Memory B cell (primary cell): ENCODE measurements around the gene CACNG3.

Experiments
- ATAC-seq: fragments of 150-1000 bp; cut with Tn5 transposase; 2 replicates; pipeline ENCODE4 v1.10.0; 2021; ENCODE audit warnings: low read depth, mild to moderate bottlenecking, moderate library complexity
- DNase-seq, 2 donors: peaks; one replicate each; pipeline ENCODE4 v3.0.0; 2022; ENCODE audit warnings: low spot score in 2 of 2
- H3K27ac Mint-ChIP-seq: one replicate; pipeline ENCODE4 v1.8.0; 2022; ENCODE audit warnings: mild to moderate bottlenecking, moderate library complexity, mixed read lengths
- H3K27me3 Mint-ChIP-seq: one replicate; pipeline ENCODE4 v1.8.0; 2022; ENCODE audit warnings: mixed read lengths
- H3K36me3 Mint-ChIP-seq: one replicate; pipeline ENCODE4 v1.8.0; 2022; ENCODE audit warnings: mild to moderate bottlenecking, mixed read lengths
- H3K4me1 Mint-ChIP-seq: one replicate; pipeline ENCODE4 v1.8.0; 2022; ENCODE audit warnings: mixed read lengths
- H3K4me3 Mint-ChIP-seq: one replicate; pipeline ENCODE4 v1.8.0; 2022; ENCODE audit warnings: mild to moderate bottlenecking, moderate library complexity, mixed read lengths
- H3K9me3 Mint-ChIP-seq: one replicate; pipeline ENCODE4 v1.8.0; 2022; ENCODE audit warnings: mixed read lengths

Gene CACNG3

DNA sequence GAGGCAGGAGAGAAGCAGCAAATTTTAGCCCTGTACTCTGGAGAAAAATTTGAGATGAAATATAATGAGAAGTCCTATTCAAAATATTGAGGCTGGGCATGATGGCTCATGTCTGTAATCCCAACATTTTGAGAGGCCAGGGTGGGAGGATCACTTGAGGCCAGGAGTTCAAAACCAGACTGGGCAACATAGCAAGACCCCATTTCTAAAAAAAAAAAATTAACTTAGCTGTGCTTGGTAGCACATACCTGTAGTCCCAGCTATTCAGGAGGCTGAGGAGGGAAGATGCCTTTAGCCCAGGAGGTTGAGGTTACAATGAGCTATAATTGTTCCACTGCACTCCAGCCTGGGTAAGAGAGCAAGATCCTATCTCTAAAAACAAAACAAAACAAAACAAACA is 103.4 kb downstream of the CACNG3 start:
- ATAC-seq = no peak
- Mint-ChIP-seq H3K4me1 (no peaks in the 10 kb centered on the region), H3K4me3 (no peak overlapping the region), H3K9me3 (no peaks in the 10 kb centered on the region), H3K27ac (no peak overlapping the region), H3K27me3 (peaks cover 21% of the 10 kb centered on the region), H3K36me3 (no peaks in the 10 kb centered on the region)
- DNase-seq = no peak

DNA sequence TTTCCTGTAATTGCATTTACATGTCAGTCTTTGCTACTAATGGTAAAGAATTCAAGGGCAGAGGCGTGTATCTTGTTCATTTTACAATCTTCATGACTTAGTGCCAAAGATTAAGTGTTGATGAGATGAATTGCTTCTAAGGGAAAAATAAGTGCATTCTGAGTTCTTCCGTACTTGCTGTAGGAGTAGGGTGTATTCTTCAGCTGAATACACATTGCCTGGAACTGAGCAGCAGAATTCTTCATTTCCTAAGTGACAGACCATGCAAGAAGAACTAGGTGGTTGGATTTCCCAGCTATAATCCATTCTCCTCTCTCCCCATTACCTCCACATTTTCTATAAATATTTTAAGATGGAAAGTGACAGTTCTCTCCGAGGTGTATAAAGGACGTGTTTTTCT is 104.8 kb downstream of the CACNG3 start:
- no peak for ATAC-seq
- Mint-ChIP-seq H3K27ac (no peak overlapping the region), H3K4me3 (no peak overlapping the region), H3K9me3 (no peaks in the 10 kb centered on the region), H3K4me1 (no peaks in the 10 kb centered on the region), H3K27me3 (peaks cover 16% of the 10 kb centered on the region), H3K36me3 (no peaks in the 10 kb centered on the region)
- DNase-seq = no peak

DNA sequence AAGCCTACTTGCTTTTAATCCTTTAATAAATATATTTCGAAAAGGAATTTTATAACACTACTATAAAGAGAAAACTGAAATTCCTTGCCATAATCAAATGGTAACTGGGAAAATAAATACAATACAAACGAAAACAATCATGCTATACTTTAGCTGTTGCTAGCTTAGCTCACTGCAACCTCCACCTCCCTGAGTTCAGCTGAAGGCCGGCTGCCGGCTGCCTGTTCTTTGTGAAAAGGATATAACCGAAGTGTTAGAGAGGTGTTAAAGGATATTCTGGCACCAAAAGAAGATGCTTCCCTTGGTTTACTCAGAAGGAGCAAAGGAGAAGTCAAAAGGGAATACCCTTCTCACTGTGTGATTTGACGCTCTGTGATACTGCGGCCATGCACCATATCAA is 108.5 kb downstream of the CACNG3 start:
- ATAC-seq = no peak
- no peak for DNase-seq
- Mint-ChIP-seq H3K9me3 (peaks cover 2% of the 10 kb centered on the region), H3K27ac (no peak overlapping the region), H3K36me3 (no peaks in the 10 kb centered on the region), H3K4me3 (no peak overlapping the region), H3K27me3 (peaks cover 21% of the 10 kb centered on the region), H3K4me1 (no peaks in the 10 kb centered on the region)

DNA sequence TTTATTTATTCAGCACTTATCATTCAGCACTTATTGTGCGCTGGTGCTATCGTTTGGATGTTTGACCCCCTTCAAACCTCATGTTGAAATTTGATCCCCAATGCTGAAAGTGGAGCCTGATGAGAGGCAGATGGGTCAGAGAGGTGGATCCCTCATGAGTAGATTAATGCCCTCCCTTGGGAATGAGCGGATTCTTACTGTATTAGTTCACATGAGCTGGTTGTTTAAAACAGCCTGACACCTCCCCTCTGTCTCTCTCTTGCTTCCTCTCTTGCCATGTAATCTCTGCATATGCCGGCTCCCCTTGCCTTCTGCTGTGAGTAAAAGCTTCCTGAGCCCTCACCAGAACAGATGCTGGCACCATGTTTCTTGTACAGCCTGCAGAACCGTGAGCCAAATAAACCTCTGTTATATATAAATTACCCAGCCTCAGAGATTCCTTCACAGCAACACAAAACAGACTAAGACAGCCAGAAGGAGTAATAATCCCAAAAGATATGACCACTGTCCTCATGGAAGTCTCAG is 111.1 kb downstream of the CACNG3 start:
- no peak overlapping the region for H3K27ac Mint-ChIP-seq
- no peak for ATAC-seq
- no peaks in the 10 kb centered on the region for H3K4me1 Mint-ChIP-seq
- no peaks in the 10 kb centered on the region for H3K36me3 Mint-ChIP-seq
- DNase-seq = no peak
- H3K4me3 Mint-ChIP-seq = no peak overlapping the region
- H3K27me3 Mint-ChIP-seq = peaks cover 14% of the 10 kb centered on the region
- H3K9me3 Mint-ChIP-seq = peaks cover 5% of the 10 kb centered on the region

DNA sequence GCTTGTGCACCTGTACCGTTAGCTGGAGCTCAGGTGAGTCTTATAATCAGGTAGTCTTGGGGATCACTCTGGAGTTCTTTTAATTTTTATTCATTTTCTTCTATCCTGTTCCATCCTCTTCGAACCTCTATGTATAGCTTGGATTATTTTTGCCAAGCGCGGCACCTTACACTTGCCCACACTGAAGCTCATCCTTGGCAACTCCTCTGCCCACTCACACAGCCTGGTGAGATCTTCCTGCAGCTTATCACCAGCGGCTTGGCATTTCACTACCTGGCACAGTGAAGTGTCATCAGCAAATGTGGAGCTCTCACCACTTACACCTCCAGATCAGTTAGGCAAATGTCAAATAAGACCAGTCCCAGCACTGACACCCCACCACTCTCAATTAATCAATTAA is 116.7 kb downstream of the CACNG3 start:
- no peak for DNase-seq
- H3K9me3 Mint-ChIP-seq = peaks cover 8% of the 10 kb centered on the region
- no peaks in the 10 kb centered on the region for H3K4me1 Mint-ChIP-seq
- H3K4me3 Mint-ChIP-seq = no peak overlapping the region
- no peak overlapping the region for H3K27ac Mint-ChIP-seq
- H3K27me3 Mint-ChIP-seq = peaks cover 7% of the 10 kb centered on the region
- peaks cover 5% of the 10 kb centered on the region for H3K36me3 Mint-ChIP-seq
- no peak for ATAC-seq

DNA sequence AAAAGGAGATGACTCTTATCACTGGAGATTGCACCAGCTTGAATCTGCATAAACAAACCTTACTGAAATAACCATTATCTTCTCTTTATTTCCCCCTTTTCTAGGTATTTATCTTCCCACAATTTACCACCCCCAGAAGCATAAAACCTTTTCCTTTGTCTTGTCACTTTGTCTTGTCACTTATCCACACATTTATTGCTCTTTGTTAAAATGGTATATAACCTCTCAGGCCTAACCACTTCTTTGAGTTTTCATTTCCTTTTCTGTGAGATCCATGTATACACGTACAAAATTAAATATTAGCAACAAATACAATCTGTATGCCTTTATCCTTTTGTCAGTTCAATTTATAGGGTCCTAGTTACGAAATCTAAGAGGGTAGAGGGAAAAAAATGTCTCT is 122.9 kb downstream of the CACNG3 start:
- H3K27me3 Mint-ChIP-seq = peaks cover 5% of the 10 kb centered on the region
- ATAC-seq = no peak
- no peaks in the 10 kb centered on the region for H3K4me1 Mint-ChIP-seq
- H3K27ac Mint-ChIP-seq = no peak overlapping the region
- no peak overlapping the region for H3K4me3 Mint-ChIP-seq
- peaks cover 10% of the 10 kb centered on the region for H3K36me3 Mint-ChIP-seq
- H3K9me3 Mint-ChIP-seq = peaks cover 13% of the 10 kb centered on the region
- no peak for DNase-seq

DNA sequence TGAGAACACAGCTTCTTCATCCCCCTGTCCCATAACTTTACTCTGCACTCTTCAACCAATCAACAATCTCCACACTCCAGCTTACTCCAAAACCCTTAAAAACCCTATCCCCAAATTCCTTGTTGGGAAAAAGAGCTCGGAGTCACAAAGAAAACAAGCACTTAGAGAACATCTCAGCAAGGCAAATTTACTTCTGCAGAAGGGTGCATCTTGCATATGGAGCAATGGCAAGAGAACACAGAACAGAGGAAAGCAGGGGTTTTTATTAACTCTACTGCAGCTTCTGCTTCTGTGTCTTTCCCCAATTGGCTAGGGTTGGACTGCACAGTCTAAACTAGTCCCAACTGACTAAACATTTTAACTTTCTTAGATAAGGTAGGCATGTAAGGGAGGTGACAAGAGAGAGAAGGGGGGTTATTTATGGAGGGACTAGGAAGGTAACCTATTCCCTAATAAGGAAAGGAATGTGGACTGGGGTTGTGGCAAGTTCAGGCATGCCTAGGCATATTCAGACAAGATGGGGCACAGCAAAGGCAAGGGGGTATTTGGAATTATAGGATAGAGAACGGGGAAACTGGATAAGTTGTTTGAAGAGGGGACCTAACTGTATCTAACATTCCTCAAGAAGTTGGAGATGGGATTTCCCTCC is 125.5 kb downstream of the CACNG3 start:
- DNase-seq = no peak
- H3K4me3 Mint-ChIP-seq = no peak overlapping the region

DNA sequence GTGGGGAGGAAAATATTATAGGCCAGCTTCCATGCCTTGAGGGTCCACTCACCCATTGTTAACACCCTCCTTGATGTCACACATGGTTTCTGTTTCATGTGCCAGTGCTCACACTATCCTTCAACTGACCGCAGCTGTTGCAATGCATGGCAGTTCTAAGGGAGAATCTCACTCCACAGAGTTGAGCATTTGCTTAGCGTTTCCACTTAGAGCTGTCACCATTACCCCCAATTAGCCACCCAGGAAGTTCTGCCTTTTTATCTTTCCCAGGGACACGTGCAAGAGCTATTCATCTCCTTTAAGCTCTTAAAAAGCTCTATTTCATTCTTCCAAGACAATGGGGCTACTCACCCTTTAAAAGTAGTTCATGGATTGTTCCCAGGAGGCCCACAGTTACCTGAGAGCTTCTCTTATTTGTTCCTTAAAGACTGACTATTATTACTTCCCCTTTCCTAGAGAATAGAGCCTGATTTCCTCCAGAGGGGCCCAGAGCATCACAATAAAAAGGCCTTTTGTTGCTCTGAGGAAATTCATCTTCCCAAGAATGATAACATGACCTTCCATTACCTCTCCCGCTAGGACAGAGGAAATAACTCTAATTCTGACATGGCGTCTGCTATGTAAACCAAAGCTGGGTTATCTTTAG is 126.8 kb downstream of the CACNG3 start:
- Mint-ChIP-seq H3K4me1 (no peaks in the 10 kb centered on the region), H3K36me3 (peaks cover 4% of the 10 kb centered on the region), H3K9me3 (peaks cover 10% of the 10 kb centered on the region), H3K27me3 (peaks cover 11% of the 10 kb centered on the region), H3K27ac (no peak overlapping the region), H3K4me3 (no peak overlapping the region)
- ATAC-seq (no peak), DNase-seq (no peak)

More for the DNA sequence above, 125.5 kb downstream of the CACNG3 start:
- H3K27me3 Mint-ChIP-seq = peaks cover 7% of the 10 kb centered on the region
- H3K36me3 Mint-ChIP-seq = peaks cover 10% of the 10 kb centered on the region
- H3K9me3 Mint-ChIP-seq = peaks cover 13% of the 10 kb centered on the region
- no peak for ATAC-seq
- no peak overlapping the region for H3K27ac Mint-ChIP-seq
- no peaks in the 10 kb centered on the region for H3K4me1 Mint-ChIP-seq

DNA sequence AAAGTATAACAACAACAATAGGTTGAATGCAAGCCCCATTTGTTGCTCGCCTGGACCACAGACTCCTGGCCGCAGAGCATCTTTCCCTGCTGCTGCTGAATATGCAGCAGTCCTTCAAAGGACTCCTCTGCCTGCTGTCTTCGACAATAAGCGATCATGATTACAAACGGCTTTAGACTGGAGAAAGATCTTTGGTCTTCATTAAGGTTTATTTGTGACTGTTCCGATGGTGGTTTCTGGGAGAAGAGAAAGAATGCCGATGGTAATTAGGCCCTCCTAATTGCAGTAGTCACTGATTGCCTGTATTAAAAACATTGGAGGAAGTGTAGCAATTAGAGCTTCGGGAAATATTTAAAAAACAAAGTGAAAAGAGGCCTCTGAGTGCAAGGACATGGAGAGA is 138.2 kb downstream of the CACNG3 start:
- H3K4me3 Mint-ChIP-seq = no peak overlapping the region
- ATAC-seq (no peak), DNase-seq (no peak)
- H3K27me3 Mint-ChIP-seq = peaks cover 14% of the 10 kb centered on the region
- H3K27ac Mint-ChIP-seq = no peak overlapping the region
- H3K9me3 Mint-ChIP-seq = no peaks in the 10 kb centered on the region
- H3K4me1 Mint-ChIP-seq = peaks cover 6% of the 10 kb centered on the region
- no peaks in the 10 kb centered on the region for H3K36me3 Mint-ChIP-seq

DNA sequence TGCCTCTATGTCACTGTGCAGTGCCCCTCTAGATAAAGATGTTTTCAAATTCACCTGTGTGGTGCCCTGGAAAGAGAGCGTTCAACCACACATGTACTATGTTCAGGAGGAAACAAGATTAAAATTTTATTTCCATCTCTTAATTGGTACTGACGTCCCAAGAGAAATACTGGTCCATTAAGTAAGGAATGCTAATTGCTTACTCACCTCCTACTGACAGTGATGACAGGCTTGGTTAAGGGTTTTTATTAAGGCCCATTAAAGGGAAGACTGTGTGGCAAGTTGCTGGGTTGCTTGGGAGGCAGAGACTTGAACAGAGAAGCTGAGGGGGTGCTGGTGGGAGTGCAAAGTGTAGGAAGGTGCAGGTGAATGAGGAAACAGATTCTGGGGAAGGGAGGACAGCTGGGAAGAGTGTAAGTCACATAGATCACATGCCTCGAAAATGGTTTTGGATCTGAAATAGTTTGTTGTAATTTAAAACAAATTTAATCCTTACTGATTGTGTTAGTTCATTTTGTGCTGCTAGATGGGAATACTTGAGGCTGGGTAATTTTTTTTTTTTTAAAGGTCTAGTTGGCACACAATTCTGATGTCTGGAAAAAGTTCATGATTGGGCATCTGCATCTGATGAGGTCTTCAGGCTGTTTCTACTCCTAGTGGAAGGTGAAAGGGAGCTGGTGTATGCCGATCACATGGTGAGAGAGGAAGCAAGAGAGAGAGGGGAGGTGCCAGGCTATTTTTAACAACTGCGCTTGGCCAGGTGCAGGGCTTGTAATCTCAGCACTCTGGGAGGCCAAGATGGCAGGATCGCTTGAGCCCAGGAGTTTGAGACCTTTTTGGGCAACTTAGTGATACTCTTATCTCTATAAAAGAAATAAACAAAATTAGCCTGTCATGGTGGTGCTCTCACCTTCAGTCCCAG is 140.5 kb downstream of the CACNG3 start:
- no peaks in the 10 kb centered on the region for H3K36me3 Mint-ChIP-seq
- ATAC-seq (peak; percentile 56), DNase-seq (no peak)
- no peak overlapping the region for H3K27ac Mint-ChIP-seq
- peaks cover 8% of the 10 kb centered on the region for H3K4me1 Mint-ChIP-seq
- peaks cover 13% of the 10 kb centered on the region for H3K27me3 Mint-ChIP-seq
- peak overlapping the region; percentile 30 for H3K4me3 Mint-ChIP-seq
- H3K9me3 Mint-ChIP-seq = peaks cover 3% of the 10 kb centered on the region

DNA sequence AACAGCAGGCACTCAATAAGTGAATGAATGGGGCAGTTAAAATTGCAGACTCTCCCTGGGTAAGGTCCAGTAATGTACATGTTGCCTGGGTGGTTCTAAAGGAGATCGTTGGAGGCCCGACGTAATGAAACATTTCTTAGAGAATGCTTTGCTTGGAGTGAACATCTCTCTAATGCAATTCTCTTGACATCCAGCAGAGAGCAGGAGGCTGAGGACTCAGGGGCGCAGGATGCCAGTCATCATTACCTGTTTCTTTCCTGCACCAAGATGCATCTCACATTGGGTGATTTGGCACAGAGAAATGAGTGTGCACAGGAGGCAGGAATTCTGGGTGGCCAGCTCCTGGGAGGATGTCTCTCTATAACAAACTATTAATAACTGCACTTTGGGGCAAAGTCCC is 152.9 kb downstream of the CACNG3 start:
- H3K27me3 Mint-ChIP-seq = peaks cover 8% of the 10 kb centered on the region
- DNase-seq (no peak), ATAC-seq (peak; percentile 35)
- H3K4me3 Mint-ChIP-seq = no peak overlapping the region
- H3K36me3 Mint-ChIP-seq = peaks cover 2% of the 10 kb centered on the region
- no peaks in the 10 kb centered on the region for H3K9me3 Mint-ChIP-seq
- H3K4me1 Mint-ChIP-seq = no peaks in the 10 kb centered on the region
- H3K27ac Mint-ChIP-seq = no peak overlapping the region
